Mesodermal cell (in vitro differentiated cells): ENCODE data around the gene COL6A5.

Source experiments
- H3K27ac ChIP-seq: 2 replicates; pipeline ENCODE4 v1.7.0; 2013; ENCODE audit warnings: mild to moderate bottlenecking, low read depth, low read length, moderate library complexity; ENCODE audit not compliant: severe bottlenecking
- H3K36me3 ChIP-seq: 2 replicates; pipeline ENCODE4 v1.7.1; 2013; ENCODE audit warnings: mild to moderate bottlenecking, low read length, moderate library complexity; ENCODE audit not compliant: control insufficient read depth, insufficient read depth
- H3K4me1 ChIP-seq: one replicate; pipeline ENCODE4 v1.7.1; 2013; ENCODE audit warnings: mild to moderate bottlenecking, low read length; ENCODE audit not compliant: insufficient read depth, control insufficient read depth, poor library complexity, severe bottlenecking
- H3K4me3 ChIP-seq: 2 replicates; pipeline ENCODE4 v1.7.0; 2013; ENCODE audit warnings: low read length, control low read depth, mild to moderate bottlenecking; ENCODE audit not compliant: insufficient read depth, poor library complexity, severe bottlenecking; ENCODE audit errors: extremely low read depth
- H3K9me3 ChIP-seq: 2 replicates; pipeline ENCODE4 v1.7.1; 2013; ENCODE audit warnings: mild to moderate bottlenecking, low read length, moderate library complexity; ENCODE audit not compliant: control insufficient read depth
- WGBS, 2 experiments: methylation state at CpG; one replicate each; pipeline ENCODE4 v1.1.5; 2013; ENCODE audit warnings: missing lambda C conversion rate in 2 of 2; ENCODE audit not compliant: insufficient coverage in 2 of 2; 5-methylcytosine and 5-hydroxymethylcytosine counted together

The COL6A5 gene

DNA sequence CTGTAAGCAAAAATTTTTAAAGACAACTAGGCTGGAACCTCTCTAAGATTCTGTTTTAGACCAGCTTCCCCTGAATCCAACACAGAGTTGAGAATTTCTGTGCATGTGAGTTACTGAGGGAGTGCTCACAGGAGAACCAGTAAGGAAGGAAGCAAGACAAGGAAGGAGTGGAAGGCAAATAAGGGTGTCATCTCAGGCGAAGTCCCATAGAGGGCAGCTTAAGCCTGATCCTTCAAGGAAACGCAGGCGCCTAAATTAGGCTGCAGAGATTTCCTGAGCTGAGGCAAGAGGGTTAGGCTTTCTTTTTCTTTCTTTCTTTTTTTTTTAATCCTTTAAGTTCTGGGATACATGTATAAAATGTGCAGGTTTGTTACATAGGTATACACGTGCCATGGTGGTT is 135.3 kb downstream of the COL6A5 start:
- Histone ChIP-seq H3K36me3 (no peaks in the 10 kb centered on the region), H3K4me1 (no peaks in the 10 kb centered on the region), H3K4me3 (no peak overlapping the region), H3K9me3 (no peaks in the 10 kb centered on the region), H3K27ac (no peak overlapping the region)
- 0 to 17% methylated on average over 1 of the region's 4 CpGs for WGBS, 2 experiments

- Histone ChIP-seq H3K4me1 (no peaks in the 10 kb centered on the region), H3K27ac (no peak overlapping the region), H3K9me3 (no peaks in the 10 kb centered on the region), H3K36me3 (no peaks in the 10 kb centered on the region), H3K4me3 (no peak overlapping the region)
- 100% methylated on average over 1 of the region's 1 CpG; no CpG with 5 or more reads in 1 of the 2 experiments for WGBS, 2 experiments
These were observed 142.8 kb downstream of the COL6A5 start for GRCh38 chr3:130488288-130488687.

GRCh38 chr3:130488769-130489450 is 143.4 kb downstream of the COL6A5 start:
- Histone ChIP-seq H3K4me1 (no peaks in the 10 kb centered on the region), H3K9me3 (no peaks in the 10 kb centered on the region), H3K4me3 (no peak overlapping the region), H3K36me3 (no peaks in the 10 kb centered on the region), H3K27ac (no peak overlapping the region)
- WGBS, 2 experiments: 100% methylated on average over 1 of the region's 2 CpGs; no CpG with 5 or more reads in 1 of the 2 experiments

GRCh38 chr3:130490241-130490640 is 144.8 kb downstream of the COL6A5 start:
- Histone ChIP-seq H3K4me3 (no peak overlapping the region), H3K36me3 (no peaks in the 10 kb centered on the region), H3K27ac (no peak overlapping the region), H3K4me1 (no peaks in the 10 kb centered on the region), H3K9me3 (no peaks in the 10 kb centered on the region)
- WGBS, 2 experiments: no CpG with 5 or more reads among the region's 1 CpG

DNA sequence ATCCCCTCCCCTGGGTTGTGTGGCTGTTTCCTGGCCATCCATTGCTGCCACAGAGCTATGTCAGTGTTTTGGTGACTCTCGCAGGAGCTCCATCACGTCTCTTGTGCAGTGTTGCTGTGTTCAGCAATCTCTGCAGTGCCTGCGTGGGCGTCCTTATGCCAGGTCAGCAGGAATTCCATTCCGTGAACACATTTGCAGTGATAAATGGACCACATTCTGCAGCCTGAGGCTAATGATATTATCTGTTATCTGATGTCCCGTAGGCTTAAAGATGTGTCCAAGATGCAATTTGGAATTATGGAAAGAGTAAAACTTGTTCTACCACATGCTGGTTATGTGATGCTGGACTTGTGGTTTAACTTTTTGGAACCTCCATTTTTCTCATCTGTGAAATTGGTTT is 146.0 kb downstream of the COL6A5 start:
- no peaks in the 10 kb centered on the region for H3K36me3 ChIP-seq
- no peak overlapping the region for H3K4me3 ChIP-seq

DNA sequence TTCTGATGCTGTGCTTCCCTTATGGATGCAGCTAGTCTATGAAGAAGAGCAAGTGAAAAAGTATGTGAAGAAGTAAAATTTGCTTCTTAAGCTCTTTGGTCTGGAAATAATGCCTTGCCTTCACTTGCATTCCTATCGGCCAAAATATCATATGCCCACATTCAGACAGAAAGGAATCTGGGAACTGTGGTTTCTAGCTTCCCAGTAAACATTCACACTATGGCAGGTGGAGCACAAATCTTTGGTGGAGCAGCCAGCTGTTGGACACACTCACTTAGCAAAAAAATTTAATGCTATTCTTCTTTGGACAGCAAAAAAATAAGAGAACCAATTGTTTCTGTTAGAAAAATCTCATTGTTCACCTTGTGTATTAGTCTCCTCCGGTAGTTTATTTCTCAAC is 159.2 kb downstream of the COL6A5 start:
- Histone ChIP-seq H3K4me3 (no peak overlapping the region), H3K4me1 (no peaks in the 10 kb centered on the region), H3K36me3 (no peaks in the 10 kb centered on the region), H3K27ac (no peak overlapping the region), H3K9me3 (no peaks in the 10 kb centered on the region)
- WGBS, 2 experiments: 100% methylated on average over 1 of the region's 2 CpGs; no CpG with 5 or more reads in 1 of the 2 experiments

More for the DNA sequence above, 146.0 kb downstream of the COL6A5 start:
- Histone ChIP-seq H3K27ac (no peak overlapping the region), H3K9me3 (no peaks in the 10 kb centered on the region), H3K4me1 (no peaks in the 10 kb centered on the region)
- 90 to 96% methylated on average over 6 of the region's 6 CpGs for whole genome bisulfite sequencing, 2 experiments

GRCh38 chr3:130506031-130506430 is 160.6 kb downstream of the COL6A5 start:
- no peak overlapping the region for H3K27ac ChIP-seq
- 100% methylated on average over 1 to 2 of the region's 3 CpGs for WGBS, 2 experiments

DNA sequence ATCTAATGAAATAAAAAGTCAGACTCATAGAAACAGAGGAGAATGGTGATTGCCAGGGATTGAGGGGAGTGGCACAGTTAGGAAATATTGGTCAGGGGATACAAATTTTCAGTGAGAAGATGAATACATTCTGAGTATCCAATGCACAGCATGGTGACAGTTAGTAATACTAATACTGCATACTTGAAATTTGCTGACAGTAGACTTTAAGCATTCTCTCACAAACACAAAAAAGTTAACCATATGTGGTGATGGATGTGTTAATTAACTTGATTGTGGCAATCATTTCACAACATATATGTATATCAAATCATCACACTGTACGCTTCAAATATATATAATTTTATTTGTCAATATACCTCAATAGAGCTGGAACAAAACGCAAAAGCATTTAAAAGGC is 162.3 kb downstream of the COL6A5 start:
- Histone ChIP-seq H3K27ac (no peak overlapping the region), H3K4me3 (no peak overlapping the region), H3K9me3 (no peaks in the 10 kb centered on the region), H3K4me1 (no peaks in the 10 kb centered on the region), H3K36me3 (no peaks in the 10 kb centered on the region)
- 100% methylated on average over 1 of the region's 2 CpGs; no CpG with 5 or more reads in 1 of the 2 experiments for WGBS, 2 experiments

More at GRCh38 chr3:130506031-130506430, 160.6 kb downstream of the COL6A5 start:
- Histone ChIP-seq H3K4me3 (no peak overlapping the region), H3K4me1 (no peaks in the 10 kb centered on the region), H3K36me3 (no peaks in the 10 kb centered on the region), H3K9me3 (no peaks in the 10 kb centered on the region)

- Histone ChIP-seq H3K9me3 (no peaks in the 10 kb centered on the region), H3K4me1 (no peaks in the 10 kb centered on the region), H3K4me3 (no peak overlapping the region), H3K36me3 (no peaks in the 10 kb centered on the region), H3K27ac (no peak overlapping the region)
- WGBS, 2 experiments: 63 to 67% methylated on average over 4 to 6 of the region's 6 CpGs
These were observed 163.5 kb downstream of the COL6A5 start for GRCh38 chr3:130509008-130509407.

- Histone ChIP-seq H3K36me3 (no peaks in the 10 kb centered on the region), H3K4me3 (no peak overlapping the region), H3K4me1 (no peaks in the 10 kb centered on the region), H3K27ac (no peak overlapping the region), H3K9me3 (no peaks in the 10 kb centered on the region)
- WGBS, 2 experiments: 100% methylated on average over 1 of the region's 1 CpG; no CpG with 5 or more reads in 1 of the 2 experiments
These were observed 169.2 kb downstream of the COL6A5 start for GRCh38 chr3:130514681-130515080.

GRCh38 chr3:130515755-130516154 is 170.3 kb downstream of the COL6A5 start:
- Histone ChIP-seq H3K4me1 (no peaks in the 10 kb centered on the region), H3K27ac (no peak overlapping the region), H3K36me3 (no peaks in the 10 kb centered on the region), H3K9me3 (no peaks in the 10 kb centered on the region), H3K4me3 (no peak overlapping the region)
- WGBS, 2 experiments: 86 to 100% methylated on average over 1 to 2 of the region's 2 CpGs
